Left ventricle myocardium inferior (tissue), 1 donor: ENCODE results near the gene SEC23A. TPM values are rescaled to one million over a fixed set of nuclear protein-coding genes. Genes with fewer than 3 reads are reported as not detected.
"Not testable (repeated sequence)": the region's sequence is repeated elsewhere in the genome, so short reads cannot be mapped to it uniquely, and the experiment has no call there.

Experiments
- DNase-seq: peaks from one replicate; pipeline ENCODE4 v3.0.0-alpha.2; 2020
- H3K27ac ChIP-seq: fragments of 200-600 bp; replicated peaks from 2 replicates; pipeline ENCODE4 v1.8.0; 2021
- H3K27me3 ChIP-seq: fragments of 200-600 bp; 2 replicates; pipeline ENCODE4 v1.8.0; 2021; ENCODE audit warnings: low read depth
- H3K36me3 ChIP-seq: fragments of 200-600 bp; 2 replicates; pipeline ENCODE4 v1.8.0; 2021
- H3K4me1 ChIP-seq: fragments of 200-600 bp; 2 replicates; pipeline ENCODE4 v1.8.0; 2021
- H3K4me3 ChIP-seq: fragments of 200-600 bp; 2 replicates; pipeline ENCODE4 v1.8.0; 2021; ENCODE audit warnings: mild to moderate bottlenecking, moderate library complexity
- H3K9me3 ChIP-seq: fragments of 200-600 bp; replicated peaks from 2 replicates; pipeline ENCODE4 v1.8.0; 2021
- intact Hi-C: fragments of 100-400 bp; cut with micrococcal nuclease; formaldehyde crosslinking; loops from one replicate; pipeline ENCODE4 v1.11.0; 2022
- total RNA-seq: library from RNA; stranded (reverse); fragmentation: NEBNext Ultra II Directional; extraction: Animal tissue kit (Norgen Biotek cat#: 25700); gene quantifications from one replicate; pipeline ENCODE4 v1.2.1, GENCODE V29; 2021
- TF ChIP-seq, protein P1 (sequence below): fragments of 200-600 bp; IDR thresholded peaks from 2 replicates; pipeline ENCODE4 v1.8.0; 2021; ENCODE audit warnings: antibody characterized with exemption, mild to moderate bottlenecking, borderline replicate concordance
- donor health status: DM: no; HTN: yes; CAD: no; lungs with severe emphysema.

SEC23A gene
- total RNA-seq, 1 donor from 2014 or later, result 75.0 TPM

DNA sequence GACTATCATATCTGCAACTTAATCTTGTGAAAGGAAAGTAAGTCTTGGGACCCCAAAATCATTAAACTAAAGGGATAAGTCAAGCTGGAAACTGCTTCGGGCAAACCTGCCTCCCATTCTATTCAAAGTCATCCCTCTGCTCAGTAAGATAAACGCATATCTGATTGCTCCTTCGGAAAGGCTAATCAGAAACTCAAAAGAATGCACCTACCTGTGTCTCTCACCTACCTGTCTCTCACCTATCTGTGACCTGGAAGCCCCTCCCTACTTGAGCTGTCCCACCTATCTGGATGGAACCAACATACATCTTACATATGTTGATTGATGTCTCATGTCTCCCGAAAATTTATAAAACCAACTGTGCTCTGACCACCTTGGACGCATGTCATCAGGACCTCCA is 19.9 kb downstream of the SEC23A start:
- no peaks in the 10 kb centered on the region for H3K27me3 ChIP-seq
- H3K4me1 ChIP-seq, result no peaks in the 10 kb centered on the region
- TF ChIP-seq, protein P1, sequence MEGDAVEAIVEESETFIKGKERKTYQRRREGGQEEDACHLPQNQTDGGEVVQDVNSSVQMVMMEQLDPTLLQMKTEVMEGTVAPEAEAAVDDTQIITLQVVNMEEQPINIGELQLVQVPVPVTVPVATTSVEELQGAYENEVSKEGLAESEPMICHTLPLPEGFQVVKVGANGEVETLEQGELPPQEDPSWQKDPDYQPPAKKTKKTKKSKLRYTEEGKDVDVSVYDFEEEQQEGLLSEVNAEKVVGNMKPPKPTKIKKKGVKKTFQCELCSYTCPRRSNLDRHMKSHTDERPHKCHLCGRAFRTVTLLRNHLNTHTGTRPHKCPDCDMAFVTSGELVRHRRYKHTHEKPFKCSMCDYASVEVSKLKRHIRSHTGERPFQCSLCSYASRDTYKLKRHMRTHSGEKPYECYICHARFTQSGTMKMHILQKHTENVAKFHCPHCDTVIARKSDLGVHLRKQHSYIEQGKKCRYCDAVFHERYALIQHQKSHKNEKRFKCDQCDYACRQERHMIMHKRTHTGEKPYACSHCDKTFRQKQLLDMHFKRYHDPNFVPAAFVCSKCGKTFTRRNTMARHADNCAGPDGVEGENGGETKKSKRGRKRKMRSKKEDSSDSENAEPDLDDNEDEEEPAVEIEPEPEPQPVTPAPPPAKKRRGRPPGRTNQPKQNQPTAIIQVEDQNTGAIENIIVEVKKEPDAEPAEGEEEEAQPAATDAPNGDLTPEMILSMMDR, result no peak
- intact Hi-C loops, result no loop called here
- no peaks in the 10 kb centered on the region for H3K9me3 ChIP-seq
- no peak for DNase-seq
- peaks cover 86% of the 10 kb centered on the region for H3K36me3 ChIP-seq
- H3K4me3 ChIP-seq, result no peak overlapping the region
- no peak overlapping the region for H3K27ac ChIP-seq

DNA sequence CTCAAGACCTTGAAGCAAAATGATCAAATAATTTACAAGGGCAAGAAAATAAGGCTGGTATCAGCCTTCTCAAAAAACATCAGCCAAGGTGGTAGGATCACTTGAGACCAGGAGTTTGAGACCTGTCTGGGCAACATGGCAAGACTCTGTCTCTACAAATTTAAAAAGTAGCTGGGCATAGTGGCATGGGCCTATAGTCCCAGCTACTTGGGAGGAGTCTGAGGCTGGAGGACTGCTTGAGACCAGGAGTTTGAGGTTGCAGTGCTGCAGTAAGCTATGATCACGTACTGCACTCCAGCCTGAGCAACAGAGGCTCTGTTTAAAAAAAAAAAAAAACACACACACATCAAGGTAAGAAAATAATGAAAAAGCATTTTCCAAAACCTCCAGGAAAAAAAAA is 22.1 kb downstream of the SEC23A start:
- H3K9me3 ChIP-seq, result no peaks in the 10 kb centered on the region
- no peak overlapping the region for H3K27ac ChIP-seq
- no peaks in the 10 kb centered on the region for H3K4me1 ChIP-seq
- H3K27me3 ChIP-seq, result no peaks in the 10 kb centered on the region
- DNase-seq, result no peak
- H3K4me3 ChIP-seq, result no peak overlapping the region
- peaks cover 92% of the 10 kb centered on the region for H3K36me3 ChIP-seq
- TF ChIP-seq, protein P1, result no peak
- intact Hi-C loops, result no loop called here

DNA sequence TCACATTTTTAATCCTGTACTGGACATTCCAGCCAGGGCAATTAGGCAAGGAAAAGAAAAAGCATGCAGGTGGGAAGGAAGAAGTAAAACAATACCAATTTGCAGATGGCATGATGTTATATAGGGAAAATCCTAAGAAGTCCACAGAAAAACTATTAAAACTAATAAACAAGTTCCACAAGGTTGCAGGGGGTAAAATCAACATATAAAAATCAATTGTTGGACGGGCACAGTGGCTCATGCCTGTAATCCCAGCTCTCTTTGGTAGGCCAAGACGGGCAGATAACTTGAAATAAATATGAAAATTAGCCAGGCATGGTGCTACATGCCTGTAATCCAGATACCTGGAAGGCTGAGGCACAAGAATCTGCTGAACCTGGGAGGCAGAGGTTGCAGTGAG is 31.9 kb downstream of the SEC23A start:
- intact Hi-C loops, result no loop called here

DNA sequence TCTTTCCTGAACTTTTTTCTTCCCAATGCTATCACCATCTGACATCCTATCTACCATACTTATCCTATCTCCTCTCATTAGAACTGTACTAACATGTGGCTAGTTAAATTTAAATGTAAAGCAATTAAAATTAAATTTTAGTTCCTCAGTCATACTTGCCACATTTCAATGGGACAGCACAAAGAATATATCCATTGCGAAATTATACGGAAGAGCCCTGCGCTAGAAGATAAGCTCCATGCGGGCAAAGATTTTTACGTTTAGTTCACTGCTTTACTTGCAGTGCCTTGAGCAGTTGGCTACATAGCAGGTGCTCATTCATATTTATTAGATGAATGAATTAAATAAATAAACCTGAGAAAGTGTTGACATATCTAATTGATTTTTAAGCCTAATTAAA is 33.1 kb downstream of the SEC23A start:
- H3K27ac ChIP-seq, result no peak overlapping the region
- TF ChIP-seq, protein P1, result no peak
- no peak overlapping the region for H3K4me3 ChIP-seq
- no peak for DNase-seq
- peaks cover 6% of the 10 kb centered on the region for H3K4me1 ChIP-seq
- H3K9me3 ChIP-seq, result no peaks in the 10 kb centered on the region
- peaks cover 75% of the 10 kb centered on the region for H3K36me3 ChIP-seq
- no peaks in the 10 kb centered on the region for H3K27me3 ChIP-seq
- intact Hi-C loops, result no loop called here

More for the DNA sequence above, 31.9 kb downstream of the SEC23A start:
- Histone ChIP-seq H3K27me3 (no peaks in the 10 kb centered on the region), H3K36me3 (peaks cover 82% of the 10 kb centered on the region), H3K4me1 (peaks cover 6% of the 10 kb centered on the region), H3K9me3 (no peaks in the 10 kb centered on the region), H3K4me3 (no peak overlapping the region), H3K27ac (no peak overlapping the region)
- DNase-seq, result no peak
- TF ChIP-seq, protein P1, result no peak

DNA sequence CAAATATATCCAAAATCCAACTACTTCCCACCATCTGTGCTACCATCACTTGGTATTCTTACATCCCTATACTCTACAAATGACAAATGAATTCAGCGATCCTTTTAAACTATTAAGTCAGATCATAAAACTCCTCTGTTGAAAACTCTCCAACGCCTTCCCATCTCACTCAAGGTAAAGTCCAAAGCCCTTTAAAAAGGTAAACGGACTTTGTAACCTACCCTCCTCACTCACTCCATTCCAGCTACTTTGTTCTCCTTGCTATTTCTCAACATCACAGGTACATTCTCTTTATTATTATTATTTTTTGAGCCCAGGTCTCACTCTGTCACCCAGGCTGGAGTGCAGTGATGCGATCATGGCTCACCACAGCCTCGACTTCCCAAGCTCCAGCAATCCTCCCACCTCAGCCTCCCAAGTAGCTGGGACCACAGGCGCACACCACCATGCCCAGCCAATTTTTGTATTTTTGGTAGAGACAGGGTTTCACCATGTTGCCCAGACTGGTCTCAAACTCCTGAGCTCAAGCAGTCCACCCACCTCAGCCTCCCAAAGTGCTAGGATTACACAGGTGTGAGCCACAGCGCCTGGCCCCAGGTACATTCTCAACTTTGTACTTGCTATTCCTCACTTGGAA is 33.7 kb downstream of the SEC23A start:
- DNase-seq, H3K4me1 ChIP-seq, H3K9me3 ChIP-seq, H3K4me3 ChIP-seq, intact Hi-C loops, H3K27ac ChIP-seq, H3K27me3 ChIP-seq: not testable (repeated sequence)
- H3K36me3 ChIP-seq, result peaks cover 75% of the 10 kb centered on the region

DNA sequence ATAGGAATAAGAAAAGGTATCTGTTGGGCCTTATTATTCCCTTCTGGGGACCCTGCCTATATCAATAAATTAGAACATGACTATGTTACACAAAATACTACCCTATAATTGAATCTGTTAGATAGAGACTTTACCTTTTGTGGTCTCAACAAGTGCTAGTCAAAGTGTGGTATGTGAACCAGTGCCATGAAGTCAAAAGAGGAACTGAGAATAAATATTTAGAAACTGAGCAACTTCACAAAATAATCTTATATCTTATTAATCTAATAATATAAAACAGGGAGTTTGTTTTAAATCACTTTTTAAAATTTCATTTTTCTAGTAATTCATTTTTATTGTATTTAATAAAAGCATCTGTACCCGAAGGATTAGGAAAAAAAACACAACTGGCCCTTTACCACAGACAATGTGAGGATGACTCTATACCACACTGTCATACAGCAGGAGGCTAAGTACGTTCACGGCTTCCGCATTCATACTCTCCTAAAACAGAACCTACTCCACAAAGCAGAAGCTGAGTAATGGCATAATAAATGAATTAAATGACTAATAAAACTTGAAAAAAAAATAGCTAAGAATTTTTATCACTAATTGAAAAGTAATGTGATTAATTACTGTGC is 42.1 kb downstream of the SEC23A start:
- Histone ChIP-seq H3K36me3 (peaks cover 93% of the 10 kb centered on the region), H3K9me3 (peaks cover 22% of the 10 kb centered on the region), H3K27ac (no peak overlapping the region), H3K4me1 (no peaks in the 10 kb centered on the region), H3K27me3 (no peaks in the 10 kb centered on the region), H3K4me3 (no peak overlapping the region)
- TF ChIP-seq, protein P1, result no peak
- intact Hi-C loops, result no loop called here
- no peak for DNase-seq
